GM10847 (cell line): ENCODE measurements around the gene PRR32.

Experiments
- POLR2A ChIP-seq: IDR thresholded peaks from 2 replicates; pipeline ENCODE4 v1.6.1; 2011; ENCODE audit not compliant: insufficient read length; ENCODE audit errors: extremely low read depth

Gene PRR32, protein sequence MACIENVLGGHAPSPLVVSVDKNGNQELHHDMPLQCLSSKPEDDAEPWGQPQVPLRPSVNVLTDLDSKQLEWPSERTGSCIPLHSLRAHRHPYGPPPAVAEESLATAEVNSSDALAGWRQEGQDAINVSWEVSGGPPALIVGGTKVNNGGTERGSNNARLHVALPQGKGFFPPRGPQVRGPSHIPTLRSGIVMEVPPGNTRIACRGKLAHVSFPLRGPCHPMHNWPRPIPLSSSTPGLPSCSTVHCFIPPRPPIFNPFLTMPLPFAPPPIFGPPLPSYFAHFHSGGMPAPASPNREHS

DNA sequence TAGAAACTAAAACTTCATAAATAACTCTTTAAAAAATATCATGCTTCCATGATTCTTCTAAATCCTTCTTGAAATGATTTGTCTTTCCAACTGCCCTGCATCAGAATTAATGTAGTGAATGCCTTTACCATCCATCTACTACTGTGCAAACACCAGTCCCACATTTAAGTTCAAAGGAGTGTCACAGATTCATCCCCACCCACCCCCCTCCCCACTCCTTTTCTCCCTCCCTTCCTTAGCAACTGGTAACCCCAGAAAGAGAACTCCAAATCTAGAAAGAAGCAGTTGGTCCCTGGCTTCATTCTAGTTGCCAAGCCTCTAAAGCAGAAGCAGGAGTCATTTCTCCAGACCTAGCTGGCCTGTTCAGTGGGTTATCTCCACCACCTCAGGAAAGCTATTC is at the start of gene PRR32:
Gene PRR32, plus strand, starts transcription at position 301 of the 400 bp plus-strand sequence. CDS start 115 bp downstream, outside the sequence.
- TF ChIP-seq POLR2A: no peak

DNA sequence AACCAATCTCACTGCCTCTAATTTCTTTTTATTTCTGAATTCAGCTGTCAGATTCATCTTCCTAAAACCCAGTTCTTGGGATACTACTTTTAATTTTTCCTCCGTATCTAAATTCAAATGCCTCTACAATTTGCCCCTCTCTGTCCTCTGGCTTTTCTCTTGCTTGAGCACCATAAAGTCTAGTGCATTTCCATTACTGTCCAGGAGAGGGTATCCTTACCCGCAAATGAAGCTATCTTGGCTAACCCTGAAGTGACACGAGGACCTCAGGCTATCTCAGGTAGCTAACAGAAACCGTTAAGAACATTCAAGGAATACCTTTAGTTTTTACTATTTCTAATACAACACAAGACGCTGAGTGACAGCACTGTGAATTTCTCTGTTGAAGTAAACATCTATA is 49.4 kb upstream of the PRR32 start:
- TF ChIP-seq POLR2A: no peak

DNA sequence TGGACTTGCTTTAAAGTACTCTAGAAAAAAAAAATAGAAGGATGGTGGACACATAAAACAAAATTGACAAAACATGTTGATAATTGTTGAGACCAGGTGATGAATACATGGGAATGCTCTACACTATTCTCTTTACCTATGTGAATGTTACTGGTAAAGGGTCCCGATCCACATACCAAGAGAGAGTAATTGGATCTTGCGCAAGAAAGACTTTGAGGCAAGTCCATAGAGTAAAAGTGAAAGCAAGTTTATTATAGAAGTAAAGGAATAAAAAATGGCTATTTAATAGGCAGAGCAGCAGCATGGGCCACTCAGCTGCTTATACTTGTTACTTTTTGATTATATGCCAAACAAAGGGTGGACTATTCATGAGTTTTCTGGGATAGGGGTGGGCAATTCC is 34.0 kb upstream of the PRR32 start:
- TF ChIP-seq POLR2A: no peak

DNA sequence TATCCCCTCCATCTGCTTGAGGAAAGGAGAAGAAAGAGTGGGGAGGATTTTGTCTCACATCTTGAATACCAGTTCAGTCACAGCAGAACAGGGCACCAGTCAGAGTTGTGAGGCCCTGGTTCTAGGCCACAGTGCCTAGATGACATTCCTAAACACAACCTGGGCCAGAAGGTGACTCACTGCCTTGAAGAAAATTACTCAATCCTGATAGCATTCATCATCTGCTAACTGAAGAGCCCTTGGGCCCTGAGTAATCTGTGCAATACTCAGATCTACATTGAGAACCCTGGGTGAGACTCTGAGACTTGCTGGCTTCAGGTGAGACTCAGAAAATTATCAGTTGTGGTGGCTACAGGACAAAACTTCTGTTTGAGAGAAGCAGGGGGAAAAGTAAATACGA is 20.5 kb upstream of the PRR32 start:
- TF ChIP-seq POLR2A: no peak

DNA sequence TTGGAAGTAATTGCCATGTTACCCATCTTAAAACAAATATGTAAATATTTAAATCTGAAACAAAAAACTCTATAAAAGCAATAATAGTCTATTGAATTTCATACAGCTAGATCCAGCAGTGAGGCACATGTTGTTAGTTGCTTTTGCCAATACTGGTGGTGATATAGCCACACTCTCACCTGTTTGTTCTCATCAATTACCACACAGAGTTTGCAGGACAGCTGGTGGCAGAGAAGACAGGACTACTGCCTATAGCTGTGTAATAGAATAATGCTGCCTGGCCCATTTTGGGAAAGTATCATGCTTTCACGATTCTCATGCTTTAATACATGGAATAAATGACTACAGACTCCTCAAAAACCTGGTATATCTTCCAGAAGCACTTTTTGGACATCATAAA is 3.7 kb upstream of the PRR32 start:
- no peak for TF ChIP-seq POLR2A

DNA sequence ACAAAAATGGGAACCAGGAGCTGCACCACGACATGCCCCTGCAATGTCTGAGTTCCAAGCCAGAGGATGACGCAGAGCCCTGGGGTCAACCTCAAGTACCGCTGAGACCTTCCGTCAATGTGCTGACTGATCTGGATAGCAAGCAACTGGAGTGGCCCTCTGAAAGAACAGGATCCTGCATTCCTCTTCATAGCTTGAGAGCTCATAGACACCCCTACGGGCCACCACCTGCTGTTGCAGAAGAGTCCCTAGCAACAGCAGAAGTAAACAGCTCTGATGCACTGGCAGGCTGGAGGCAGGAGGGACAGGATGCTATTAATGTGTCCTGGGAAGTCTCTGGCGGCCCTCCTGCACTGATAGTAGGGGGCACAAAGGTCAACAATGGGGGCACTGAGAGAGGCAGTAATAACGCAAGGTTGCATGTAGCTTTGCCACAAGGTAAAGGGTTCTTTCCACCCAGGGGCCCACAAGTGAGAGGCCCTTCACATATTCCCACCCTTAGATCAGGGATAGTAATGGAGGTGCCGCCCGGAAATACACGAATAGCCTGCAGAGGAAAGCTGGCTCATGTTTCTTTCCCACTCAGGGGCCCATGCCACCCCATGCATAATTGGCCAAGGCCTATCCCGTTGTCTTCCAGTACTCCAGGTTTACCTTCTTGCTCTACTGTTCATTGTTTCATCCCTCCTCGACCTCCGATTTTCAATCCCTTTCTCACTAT is 1.3 kb downstream of the PRR32 start:
- TF ChIP-seq POLR2A: no peak

DNA sequence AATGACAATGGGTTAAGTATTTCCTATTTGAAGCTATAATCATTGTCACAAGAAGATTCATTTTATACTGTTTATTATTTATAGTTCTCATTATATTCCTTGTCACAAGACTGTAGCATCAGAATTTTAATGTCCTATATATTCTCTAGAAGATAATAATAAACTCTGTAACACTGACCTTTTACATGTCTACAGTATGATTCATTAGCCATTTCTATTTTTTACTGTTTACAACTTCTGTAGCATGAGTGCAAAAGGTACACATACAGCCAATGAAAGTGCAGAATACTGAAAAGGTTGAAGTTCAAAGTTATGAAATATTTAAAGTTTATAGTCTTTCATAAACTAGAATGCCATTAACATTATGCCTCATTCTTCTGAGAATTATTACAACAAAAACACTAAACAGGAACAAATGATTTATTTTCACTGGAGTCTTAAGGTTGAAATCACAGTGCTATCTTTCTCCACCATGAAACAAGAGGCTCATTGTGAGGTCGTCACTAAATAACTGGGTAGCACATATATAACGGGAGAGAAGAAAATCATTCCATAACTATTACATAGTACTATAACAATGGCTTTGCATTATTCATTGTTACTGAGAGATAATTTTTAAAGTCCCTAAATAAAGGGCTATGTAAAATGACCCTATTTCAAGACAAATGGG is 4.9 kb downstream of the PRR32 start:
- TF ChIP-seq POLR2A: no peak

DNA sequence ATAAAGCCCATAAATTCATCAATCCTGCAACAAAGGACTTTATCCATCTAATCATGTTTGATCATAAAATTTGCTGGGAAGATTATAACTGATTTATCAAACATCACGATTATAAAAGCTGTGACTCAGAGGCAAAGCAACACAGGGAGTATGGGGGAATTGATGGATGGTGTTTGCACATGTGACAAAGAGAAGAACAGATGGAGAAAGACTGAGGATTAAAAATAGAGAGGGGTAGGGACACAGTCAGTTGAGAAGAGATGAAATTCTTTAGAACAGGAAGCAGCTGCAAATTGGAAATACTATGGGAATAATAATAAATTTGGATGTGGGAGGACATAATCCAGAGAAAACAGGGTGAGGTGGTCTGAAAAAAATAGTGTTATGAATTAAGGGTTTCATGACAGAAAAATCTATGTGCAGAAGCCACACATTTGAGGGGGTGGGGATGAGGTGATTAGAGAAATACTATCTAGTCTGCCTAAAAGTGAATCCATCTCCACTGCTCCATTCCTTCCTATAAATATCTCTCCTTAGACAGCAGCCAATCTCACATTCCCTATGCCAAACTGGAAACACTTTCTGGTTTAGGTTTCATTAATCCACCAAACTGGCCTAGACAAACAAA is 6.2 kb downstream of the PRR32 start:
- no peak for TF ChIP-seq POLR2A

DNA sequence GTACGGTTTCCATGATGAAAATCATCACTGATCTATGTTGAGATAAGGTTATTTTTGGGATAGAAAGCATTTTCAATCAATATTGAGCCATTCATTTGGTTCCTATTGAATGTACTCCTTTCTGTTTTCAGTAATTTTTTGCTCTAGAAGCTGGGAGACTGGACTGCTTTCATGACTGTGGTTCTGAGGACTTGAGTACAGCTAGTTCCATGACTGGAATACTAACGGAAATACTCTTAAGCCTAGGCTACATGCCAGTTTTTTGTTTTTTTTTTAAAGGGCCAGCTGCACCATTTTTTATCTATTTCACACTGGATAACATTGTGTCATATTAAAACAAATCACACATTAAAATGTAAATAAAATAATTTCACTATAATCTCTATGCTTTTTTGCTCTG is 16.7 kb downstream of the PRR32 start:
- no peak for TF ChIP-seq POLR2A

DNA sequence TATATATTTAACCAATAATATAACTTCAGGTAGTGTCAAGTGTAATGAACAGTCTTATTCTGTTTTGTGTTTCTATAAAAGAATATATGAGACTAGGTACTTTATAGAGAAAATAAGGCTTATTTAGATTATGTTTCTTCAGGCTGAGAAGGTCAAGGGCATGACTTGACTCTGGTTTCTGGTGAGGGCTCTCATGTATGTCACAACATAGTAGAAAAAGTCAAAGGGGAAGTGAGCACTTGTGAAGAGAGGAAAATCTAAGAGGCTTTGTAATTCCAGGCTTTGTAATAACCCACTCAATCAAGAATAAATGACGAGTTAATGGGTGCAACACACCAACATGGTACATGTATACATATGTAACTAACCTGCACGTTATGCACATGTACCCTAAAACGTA is 27.6 kb downstream of the PRR32 start:
- TF ChIP-seq POLR2A: no peak

DNA sequence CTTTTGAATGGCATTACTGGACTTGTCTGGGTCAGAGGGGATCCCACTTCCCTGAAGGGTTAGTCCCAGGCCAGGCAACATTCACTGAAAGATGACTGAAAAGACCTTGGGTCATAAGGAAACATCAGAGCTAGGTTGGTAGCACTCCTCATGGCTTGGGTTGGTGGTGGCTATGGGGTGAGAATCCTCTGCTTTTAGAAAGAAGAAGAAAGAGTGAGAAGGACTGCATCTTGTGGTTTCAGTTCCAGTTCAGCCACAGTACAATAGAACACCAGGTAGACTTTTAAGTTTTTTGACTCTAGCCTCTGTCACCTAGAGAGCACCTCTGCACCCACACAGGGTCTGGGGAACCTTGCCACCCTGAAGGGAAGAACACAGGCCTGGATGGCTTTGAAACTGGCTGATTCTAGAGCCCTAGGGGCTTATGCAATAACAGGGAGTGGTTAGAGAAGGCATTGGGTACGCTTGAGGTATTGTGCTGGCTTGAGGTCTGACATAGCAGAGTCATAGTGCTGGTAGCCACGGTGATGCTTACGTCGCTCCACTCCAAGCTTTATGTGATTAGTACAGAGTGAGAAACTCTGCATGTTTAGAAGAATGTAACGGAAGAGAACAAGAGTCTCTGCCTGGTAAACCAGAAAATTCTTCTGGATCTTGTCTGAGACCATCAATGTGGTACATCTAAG is 36.5 kb downstream of the PRR32 start:
- TF ChIP-seq POLR2A: no peak
